ENCODE data around the gene CEACAM21. TPM values are rescaled to one million over a fixed set of nuclear protein-coding genes. Genes with fewer than 3 reads are reported as not detected.

Gene CEACAM21
- total RNA-seq, 6 experiments from 2014 or later, result 0.49 to 1.4 (median 1.2) TPM; not detected in 1

DNA sequence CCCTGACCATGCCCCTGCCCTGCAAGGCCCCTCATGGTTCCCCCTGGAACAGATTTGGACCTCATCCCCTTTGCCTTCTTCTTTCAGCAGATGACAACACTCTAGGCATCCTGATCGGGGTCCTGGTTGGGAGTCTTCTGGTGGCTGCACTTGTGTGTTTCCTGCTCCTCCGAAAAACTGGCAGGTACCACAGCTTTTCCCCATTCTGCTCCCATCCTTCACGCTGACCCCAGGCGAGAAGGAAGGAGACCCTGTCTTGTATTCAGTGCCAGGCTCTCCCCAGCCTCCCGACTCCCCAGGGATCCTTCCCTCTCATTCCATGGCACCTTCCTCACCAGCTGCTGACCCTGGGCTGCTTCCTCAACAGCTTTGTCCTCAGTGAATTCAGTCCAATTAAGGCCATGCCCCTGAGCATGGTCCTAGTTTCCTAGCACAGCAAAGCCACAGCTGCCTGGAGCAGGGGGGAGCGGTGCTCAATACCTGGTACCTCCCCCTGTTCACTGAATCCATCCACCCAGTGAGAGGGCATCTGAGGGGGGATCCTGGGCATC is 8.4 kb downstream of the CEACAM21 start:
- no peak for DNase-seq

GRCh38 chr19:41584931-41585330 is 9.0 kb downstream of the CEACAM21 start:
- ATAC-seq (no peak), DNase-seq (no peak)
- no peaks in the 10 kb centered on the region for H3K36me3 ChIP-seq
- no peaks in the 10 kb centered on the region for H3K27me3 ChIP-seq
- no peak for TF ChIP-seq POLR2A (IDR thresholded peaks at IDR 0.05)
- TF ChIP-seq, protein P1, sequence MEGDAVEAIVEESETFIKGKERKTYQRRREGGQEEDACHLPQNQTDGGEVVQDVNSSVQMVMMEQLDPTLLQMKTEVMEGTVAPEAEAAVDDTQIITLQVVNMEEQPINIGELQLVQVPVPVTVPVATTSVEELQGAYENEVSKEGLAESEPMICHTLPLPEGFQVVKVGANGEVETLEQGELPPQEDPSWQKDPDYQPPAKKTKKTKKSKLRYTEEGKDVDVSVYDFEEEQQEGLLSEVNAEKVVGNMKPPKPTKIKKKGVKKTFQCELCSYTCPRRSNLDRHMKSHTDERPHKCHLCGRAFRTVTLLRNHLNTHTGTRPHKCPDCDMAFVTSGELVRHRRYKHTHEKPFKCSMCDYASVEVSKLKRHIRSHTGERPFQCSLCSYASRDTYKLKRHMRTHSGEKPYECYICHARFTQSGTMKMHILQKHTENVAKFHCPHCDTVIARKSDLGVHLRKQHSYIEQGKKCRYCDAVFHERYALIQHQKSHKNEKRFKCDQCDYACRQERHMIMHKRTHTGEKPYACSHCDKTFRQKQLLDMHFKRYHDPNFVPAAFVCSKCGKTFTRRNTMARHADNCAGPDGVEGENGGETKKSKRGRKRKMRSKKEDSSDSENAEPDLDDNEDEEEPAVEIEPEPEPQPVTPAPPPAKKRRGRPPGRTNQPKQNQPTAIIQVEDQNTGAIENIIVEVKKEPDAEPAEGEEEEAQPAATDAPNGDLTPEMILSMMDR (IDR thresholded peaks at IDR 0.05), result no peak
- H3K9me3 ChIP-seq, result no peaks in the 10 kb centered on the region
- WGBS (ENCODE audit: insufficient coverage, low coverage, low lambda C conversion rate, missing lambda C conversion rate), result 60% methylated on average over 1 of the region's 1 CpG
- no peaks in the 10 kb centered on the region for H3K4me1 ChIP-seq
- no peak overlapping the region for H3K27ac ChIP-seq
- no peak overlapping the region for H3K4me3 ChIP-seq
- intact Hi-C loops (cut with DNase I), result no loop called here

More for the DNA sequence above, 8.4 kb downstream of the CEACAM21 start:
- Histone ChIP-seq H3K4me1 (no peaks in the 10 kb centered on the region), H3K27ac (no peak overlapping the region), H3K4me3 (no peak overlapping the region), H3K9me3 (no peaks in the 10 kb centered on the region), H3K36me3 (no peaks in the 10 kb centered on the region), H3K27me3 (no peaks in the 10 kb centered on the region)
- intact Hi-C loops (cut with DNase I), result no loop called here
- TF ChIP-seq, protein P1 (IDR thresholded peaks at IDR 0.05), result no peak
- no peak for TF ChIP-seq POLR2A (IDR thresholded peaks at IDR 0.05)
- 57% methylated on average over 5 of the region's 6 CpGs for WGBS (ENCODE audit: insufficient coverage, low coverage, low lambda C conversion rate, missing lambda C conversion rate)
- no peak for ATAC-seq

DNA sequence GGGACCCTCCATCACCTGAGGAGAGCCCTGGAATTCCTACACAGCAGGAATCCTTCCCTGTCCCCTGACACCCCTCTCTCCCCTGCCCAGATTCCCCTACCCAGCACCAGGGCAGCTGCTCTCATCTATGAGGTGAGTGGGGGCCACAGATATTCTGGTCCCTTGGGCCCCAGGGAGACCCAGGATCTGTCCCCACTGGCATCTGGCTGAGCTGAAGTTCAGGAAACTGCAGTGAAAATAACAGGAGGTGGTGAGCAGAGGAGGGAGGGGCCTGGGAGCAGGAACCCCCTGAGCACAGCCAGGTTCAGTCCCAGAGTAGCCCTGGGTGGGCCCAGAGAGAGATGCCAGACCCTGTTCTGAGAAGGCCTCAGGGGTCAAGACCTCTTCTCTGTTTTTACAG is 10.1 kb downstream of the CEACAM21 start:
- Histone ChIP-seq H3K4me1 (no peaks in the 10 kb centered on the region), H3K9me3 (no peaks in the 10 kb centered on the region), H3K27ac (no peak overlapping the region), H3K36me3 (no peaks in the 10 kb centered on the region), H3K4me3 (no peak overlapping the region), H3K27me3 (no peaks in the 10 kb centered on the region)
- ATAC-seq, result no peak
- TF ChIP-seq, protein P1 (IDR thresholded peaks at IDR 0.05), result no peak
- TF ChIP-seq POLR2A (IDR thresholded peaks at IDR 0.05), result no peak
- intact Hi-C loops (cut with DNase I), result no loop called here
- DNase-seq, result no peak

GRCh38 chr19:41587101-41587837 is 11.3 kb downstream of the CEACAM21 start:
- intact Hi-C loops (cut with DNase I), result no loop called here
- DNase-seq (no peak), ATAC-seq (no peak)
- Histone ChIP-seq H3K9me3 (no peaks in the 10 kb centered on the region), H3K36me3 (no peaks in the 10 kb centered on the region), H3K4me3 (no peak overlapping the region), H3K27me3 (no peaks in the 10 kb centered on the region), H3K27ac (no peak overlapping the region), H3K4me1 (no peaks in the 10 kb centered on the region)
- WGBS (ENCODE audit: insufficient coverage, low coverage, low lambda C conversion rate, missing lambda C conversion rate), result 60% methylated on average over 3 of the region's 9 CpGs
- TF ChIP-seq POLR2A (IDR thresholded peaks at IDR 0.05), result no peak
- TF ChIP-seq, protein P1 (IDR thresholded peaks at IDR 0.05), result no peak
